Middle frontal gyrus (tissue), 1 donor: Measurements from ENCODE around the gene KLB.
"Not testable (repeated sequence)": the region's sequence is repeated elsewhere in the genome, so short reads cannot be mapped to it uniquely, and the experiment has no call there.

Source experiments
- DNase-seq: peaks from one replicate; pipeline ENCODE4 v3.0.0-alpha.2; 2015; ENCODE audit warnings: low spot score; ENCODE audit errors: extremely low spot score

The KLB gene

GRCh38 chr4:39425297-39425696, 18.6 kb downstream of the KLB start:
- DNase-seq: not testable (repeated sequence)

- DNase-seq: no peak
Observed at GRCh38 chr4:39426728-39427127, 20.0 kb downstream of the KLB start.

- no peak for DNase-seq
Observed at GRCh38 chr4:39427520-39428114, 20.9 kb downstream of the KLB start.

- DNase-seq: no peak
Observed at GRCh38 chr4:39429476-39430334, 23.0 kb downstream of the KLB start.

DNA sequence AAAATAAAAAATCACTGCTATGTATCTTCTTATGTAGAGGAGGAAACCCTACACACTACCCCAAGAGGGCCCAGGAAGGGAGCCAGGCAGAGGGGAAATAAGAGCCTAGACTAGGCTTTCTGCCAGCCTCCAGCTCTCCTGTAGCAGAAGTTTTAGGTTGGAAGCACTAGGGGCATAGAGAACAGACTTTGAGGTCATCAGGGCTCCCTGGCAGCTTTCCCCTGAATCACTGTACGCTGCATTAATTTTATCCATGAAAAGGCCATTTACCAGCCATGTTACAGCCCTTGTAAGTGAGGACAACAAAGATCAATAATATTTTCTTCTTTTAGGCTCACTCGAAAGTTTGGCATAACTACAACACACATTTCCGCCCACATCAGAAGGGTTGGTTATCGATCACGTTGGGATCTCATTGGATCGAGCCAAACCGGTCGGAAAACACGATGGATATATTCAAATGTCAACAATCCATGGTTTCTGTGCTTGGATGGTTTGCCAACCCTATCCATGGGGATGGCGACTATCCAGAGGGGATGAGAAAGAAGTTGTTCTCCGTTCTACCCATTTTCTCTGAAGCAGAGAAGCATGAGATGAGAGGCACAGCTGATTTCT, 27.3 kb downstream of the KLB start:
- DNase-seq: no peak

DNA sequence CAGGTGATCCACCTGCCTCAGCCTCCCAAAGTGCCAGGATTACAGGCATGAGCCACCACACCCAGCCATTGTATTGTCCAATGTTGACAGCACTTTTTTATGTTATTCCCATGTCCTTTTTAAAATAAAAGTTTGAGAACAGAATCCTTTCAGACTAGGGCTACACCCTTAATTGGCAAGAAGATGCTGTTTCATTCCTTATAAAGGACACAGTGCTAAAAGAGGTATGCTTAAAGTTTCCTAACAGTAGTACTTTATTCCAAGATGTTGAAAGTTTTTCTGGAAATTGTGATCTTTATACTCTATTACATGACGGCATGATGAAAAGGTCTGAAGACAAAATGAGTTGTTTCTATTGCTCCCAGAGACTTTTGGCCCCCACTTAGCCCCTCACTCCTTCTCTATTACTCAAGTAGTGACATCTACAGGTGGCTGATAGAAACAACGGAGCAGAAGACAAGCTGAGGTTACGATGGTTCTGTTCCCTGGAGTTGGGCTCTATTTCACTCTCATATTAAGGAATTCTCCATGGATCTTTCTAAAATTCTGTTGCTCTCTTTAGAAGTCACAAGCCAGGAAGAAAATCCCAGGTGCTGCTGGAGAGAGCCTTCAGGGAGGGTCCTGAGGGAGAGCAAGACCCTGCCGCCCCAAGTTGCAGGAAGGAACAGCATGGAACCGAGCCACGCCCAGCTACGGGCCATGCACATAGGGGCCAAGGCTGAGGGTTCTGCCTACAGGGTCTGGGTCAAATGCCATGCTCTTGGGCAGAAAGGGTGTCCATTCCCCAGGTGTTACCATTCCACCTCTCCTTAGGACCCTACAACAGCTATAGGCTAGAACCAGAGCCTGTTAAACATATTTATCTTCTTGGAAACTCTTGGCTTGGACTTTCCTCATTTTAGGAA, 29.2 kb downstream of the KLB start:
- no peak for DNase-seq

GRCh38 chr4:39441593-39441992, 34.9 kb downstream of the KLB start:
- no peak for DNase-seq

DNA sequence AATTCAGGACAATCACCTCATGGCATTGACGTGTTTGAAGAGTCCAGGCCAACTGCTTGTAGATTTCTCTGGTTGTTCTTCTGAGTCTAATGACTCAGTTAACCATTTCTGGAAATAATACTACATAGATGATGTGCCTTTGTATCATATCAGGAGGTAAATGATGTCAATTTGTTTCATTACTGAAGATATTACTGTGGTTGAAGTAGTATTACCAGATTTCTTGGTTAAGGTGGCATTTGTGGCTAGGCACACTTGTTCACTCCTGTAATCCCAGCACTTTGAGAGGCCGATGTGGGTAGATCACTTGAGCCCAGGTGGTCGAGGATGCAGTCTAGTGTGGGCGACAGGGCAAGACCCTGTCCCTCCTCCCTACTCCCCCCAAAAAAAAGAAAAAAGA, 36.3 kb downstream of the KLB start:
- DNase-seq: no peak

- no peak for DNase-seq
Observed at GRCh38 chr4:39446483-39446841, 39.7 kb downstream of the KLB start.

DNA sequence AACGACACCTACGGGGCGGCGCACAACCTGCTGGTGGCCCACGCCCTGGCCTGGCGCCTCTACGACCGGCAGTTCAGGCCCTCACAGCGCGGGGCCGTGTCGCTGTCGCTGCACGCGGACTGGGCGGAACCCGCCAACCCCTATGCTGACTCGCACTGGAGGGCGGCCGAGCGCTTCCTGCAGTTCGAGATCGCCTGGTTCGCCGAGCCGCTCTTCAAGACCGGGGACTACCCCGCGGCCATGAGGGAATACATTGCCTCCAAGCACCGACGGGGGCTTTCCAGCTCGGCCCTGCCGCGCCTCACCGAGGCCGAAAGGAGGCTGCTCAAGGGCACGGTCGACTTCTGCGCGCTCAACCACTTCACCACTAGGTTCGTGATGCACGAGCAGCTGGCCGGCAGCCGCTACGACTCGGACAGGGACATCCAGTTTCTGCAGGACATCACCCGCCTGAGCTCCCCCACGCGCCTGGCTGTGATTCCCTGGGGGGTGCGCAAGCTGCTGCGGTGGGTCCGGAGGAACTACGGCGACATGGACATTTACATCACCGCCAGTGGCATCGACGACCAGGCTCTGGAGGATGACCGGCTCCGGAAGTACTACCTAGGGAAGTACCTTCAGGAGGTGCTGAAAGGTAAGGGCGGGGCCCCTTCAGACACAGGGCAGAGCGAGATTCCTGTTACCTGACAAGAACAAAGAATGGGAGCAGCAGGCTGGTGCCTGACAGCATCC, 40.3 kb downstream of the KLB start:
- no peak for DNase-seq

GRCh38 chr4:39450618-39451017, 43.9 kb downstream of the KLB start:
- no peak for DNase-seq

- no peak for DNase-seq
Observed at GRCh38 chr4:39451423-39452023, 44.8 kb downstream of the KLB start.

DNA sequence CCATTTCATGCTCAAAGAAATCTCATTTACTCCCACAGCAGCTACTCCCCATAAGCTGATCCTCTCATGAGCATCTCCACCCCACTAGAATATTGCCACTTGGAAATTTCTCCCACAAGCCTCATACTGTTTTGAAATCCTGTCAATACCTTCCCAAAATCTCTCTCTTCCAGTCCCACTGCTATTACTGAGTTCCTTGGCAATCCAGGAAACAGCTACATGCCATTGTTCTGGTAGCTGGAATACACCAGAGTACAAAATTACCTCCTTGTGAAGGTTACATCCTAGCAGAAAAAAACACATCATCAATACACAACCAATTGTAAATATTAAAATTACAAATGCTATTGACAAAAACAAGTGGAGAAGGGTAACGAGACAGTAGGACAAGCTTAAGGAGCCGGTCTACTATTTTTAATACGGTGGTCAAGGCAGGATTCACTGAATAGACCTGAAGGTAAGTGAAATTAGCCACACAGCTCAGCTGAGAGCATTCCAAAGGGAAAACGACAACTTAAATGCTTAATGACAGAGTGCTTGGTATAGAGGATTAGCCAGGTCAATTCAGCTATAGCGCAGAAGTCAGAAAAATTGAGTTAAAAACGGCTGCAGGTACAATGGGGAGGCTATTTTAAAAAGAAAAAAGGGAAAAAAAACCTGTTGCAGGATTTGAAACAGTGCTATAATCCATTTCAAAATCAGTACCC, 45.6 kb downstream of the KLB start:
- no peak for DNase-seq

DNA sequence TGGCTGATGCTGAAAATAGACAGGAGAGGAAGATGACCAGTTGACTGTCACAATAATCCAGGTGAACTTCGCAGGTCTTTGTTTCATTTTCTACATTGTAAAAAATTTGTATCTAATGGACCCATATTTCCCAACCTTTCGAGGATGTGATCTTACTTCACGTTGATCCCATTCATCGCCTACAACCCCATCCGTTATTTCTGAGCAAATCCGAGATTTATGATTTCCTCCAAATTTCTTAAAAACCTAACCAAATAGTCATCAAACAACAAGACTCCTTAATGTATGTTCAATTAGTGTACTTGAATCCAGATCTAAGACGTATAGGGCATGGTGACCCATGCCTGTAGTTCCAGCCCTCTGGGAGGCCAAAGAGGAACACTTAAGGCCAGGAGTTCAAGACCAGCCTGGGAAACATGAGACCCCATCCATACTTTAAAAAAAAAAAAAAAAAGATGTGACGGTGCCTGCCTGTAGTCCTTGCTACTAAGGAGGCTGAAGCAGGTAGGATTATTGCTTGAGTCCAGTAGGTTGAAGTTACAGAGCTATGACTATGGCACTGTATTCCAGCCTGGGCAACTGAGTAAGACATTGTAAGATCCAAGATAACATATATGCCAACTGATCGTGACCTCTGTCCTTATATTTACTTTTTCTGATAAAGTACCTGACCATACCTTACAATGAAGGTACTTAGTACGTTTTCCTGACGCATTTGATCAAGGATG, 46.3 kb downstream of the KLB start:
- no peak for DNase-seq

GRCh38 chr4:39453738-39454137, 47.0 kb downstream of the KLB start:
- DNase-seq: no peak

GRCh38 chr4:39455486-39455885, 48.8 kb downstream of the KLB start:
- DNase-seq: no peak

DNA sequence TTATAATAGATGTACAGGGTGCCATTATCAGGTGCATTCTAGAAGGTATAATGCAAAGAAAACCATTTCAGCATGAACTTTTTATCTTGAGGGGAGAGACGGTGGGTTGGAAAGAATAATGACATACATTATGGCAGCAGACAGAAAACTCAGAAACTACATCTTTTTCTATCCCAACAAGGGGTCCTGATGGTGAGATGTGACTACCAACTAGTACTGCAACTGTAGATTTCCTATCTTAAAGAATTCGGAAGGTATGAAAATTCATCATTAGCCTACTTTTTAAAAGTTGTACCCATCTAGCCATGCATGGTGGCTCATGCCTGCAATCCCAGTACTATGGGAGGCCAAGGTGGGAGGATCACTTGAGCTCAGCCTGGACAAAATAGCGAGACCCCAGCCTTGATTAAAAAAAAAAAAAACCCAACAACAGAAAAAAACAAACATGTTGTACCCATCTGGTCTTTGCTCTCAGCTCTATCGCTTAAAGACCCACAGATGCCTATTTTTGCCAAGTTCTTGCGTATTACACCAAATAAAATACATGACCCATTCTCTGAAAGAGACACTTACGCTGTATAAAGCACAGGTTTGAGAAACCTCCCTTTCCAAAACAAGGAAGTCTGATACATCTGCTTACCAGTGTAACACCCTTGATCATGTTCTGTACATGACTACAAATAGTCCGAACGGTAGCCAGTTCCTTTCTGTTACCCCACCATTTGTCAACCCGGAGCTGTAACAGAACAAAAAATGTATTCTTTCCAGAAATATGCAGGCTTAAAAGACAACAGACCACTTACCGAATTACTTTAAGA, 50.4 kb downstream of the KLB start:
- DNase-seq: no peak

DNA sequence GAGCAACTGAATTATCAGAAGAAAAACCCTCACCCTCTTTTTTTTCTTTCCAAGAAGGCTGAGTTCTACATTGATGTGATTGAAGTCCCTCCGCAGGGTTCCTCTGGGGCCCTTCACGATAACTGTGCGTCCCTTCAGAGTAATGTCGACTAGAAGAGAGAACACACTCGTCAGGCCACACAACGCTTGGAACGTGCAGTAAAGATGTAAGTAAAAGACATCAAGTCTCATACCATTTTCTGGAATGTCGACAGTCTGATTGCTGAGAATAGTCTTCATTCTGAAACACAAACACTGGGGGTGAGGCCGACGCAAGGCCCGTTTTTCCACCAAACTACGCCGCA, 51.4 kb downstream of the KLB start:
- not testable (repeated sequence) for DNase-seq
